ENCODE measurements around the gene IL20RA. TPM values are rescaled to one million over a fixed set of nuclear protein-coding genes. Genes with fewer than 3 reads are reported as not detected.
"Not testable (repeated sequence)": the region's sequence is repeated elsewhere in the genome, so short reads cannot be mapped to it uniquely, and the experiment has no call there.

Gene IL20RA
- total RNA-seq, 1 donor from 2014 or later = not detected

- H3K4me3 Mint-ChIP-seq (ENCODE audit: unreplicated experiment) = no peak overlapping the region
- peaks cover 5% of the 10 kb centered on the region for H3K4me1 Mint-ChIP-seq (ENCODE audit: unreplicated experiment)
- H3K27ac Mint-ChIP-seq (ENCODE audit: unreplicated experiment) = no peak overlapping the region
- TF ChIP-seq CTCF (IDR thresholded peaks at IDR 0.05) = no peak
- no peaks in the 10 kb centered on the region for H3K36me3 Mint-ChIP-seq (ENCODE audit: unreplicated experiment)
- peaks cover 45% of the 10 kb centered on the region for H3K27me3 Mint-ChIP-seq (ENCODE audit: unreplicated experiment)
- no peaks in the 10 kb centered on the region for H3K9me3 Mint-ChIP-seq (ENCODE audit: unreplicated experiment)
- no peak for DNase-seq (ENCODE audit: extremely low spot score, unreplicated experiment)
Measured at GRCh38 chr6:137080711-137081110, 35.9 kb upstream of the IL20RA start.

GRCh38 chr6:137076277-137077068 lies 31.7 kb upstream of the IL20RA start:
- no peaks in the 10 kb centered on the region for H3K36me3 Mint-ChIP-seq (ENCODE audit: unreplicated experiment)
- DNase-seq (ENCODE audit: extremely low spot score, unreplicated experiment) = no peak
- no peak overlapping the region for H3K27ac Mint-ChIP-seq (ENCODE audit: unreplicated experiment)
- H3K9me3 Mint-ChIP-seq (ENCODE audit: unreplicated experiment) = peaks cover 5% of the 10 kb centered on the region
- H3K27me3 Mint-ChIP-seq (ENCODE audit: unreplicated experiment) = peaks cover 49% of the 10 kb centered on the region
- peak; percentile 85 for TF ChIP-seq CTCF (IDR thresholded peaks at IDR 0.05)
- H3K4me3 Mint-ChIP-seq (ENCODE audit: unreplicated experiment) = no peak overlapping the region
- H3K4me1 Mint-ChIP-seq (ENCODE audit: unreplicated experiment) = no peaks in the 10 kb centered on the region

GRCh38 chr6:137075790-137076189 lies 31.0 kb upstream of the IL20RA start:
- peaks cover 50% of the 10 kb centered on the region for H3K27me3 Mint-ChIP-seq (ENCODE audit: unreplicated experiment)
- H3K9me3 Mint-ChIP-seq (ENCODE audit: unreplicated experiment); H3K36me3 Mint-ChIP-seq (ENCODE audit: unreplicated experiment); H3K4me3 Mint-ChIP-seq (ENCODE audit: unreplicated experiment); H3K27ac Mint-ChIP-seq (ENCODE audit: unreplicated experiment); H3K4me1 Mint-ChIP-seq (ENCODE audit: unreplicated experiment); DNase-seq (ENCODE audit: extremely low spot score, unreplicated experiment): not testable (repeated sequence)

GRCh38 chr6:137070303-137070702 lies 25.5 kb upstream of the IL20RA start:
- no peak for TF ChIP-seq CTCF (IDR thresholded peaks at IDR 0.05)
- Mint-ChIP-seq H3K9me3 (ENCODE audit: unreplicated experiment) (peaks cover 5% of the 10 kb centered on the region), H3K27me3 (ENCODE audit: unreplicated experiment) (peaks cover 73% of the 10 kb centered on the region), H3K4me3 (ENCODE audit: unreplicated experiment) (no peak overlapping the region), H3K36me3 (ENCODE audit: unreplicated experiment) (no peaks in the 10 kb centered on the region), H3K4me1 (ENCODE audit: unreplicated experiment) (no peaks in the 10 kb centered on the region), H3K27ac (ENCODE audit: unreplicated experiment) (no peak overlapping the region)
- no peak for DNase-seq (ENCODE audit: extremely low spot score, unreplicated experiment)

- H3K27me3 Mint-ChIP-seq (ENCODE audit: unreplicated experiment) = peaks cover 63% of the 10 kb centered on the region
- no peak overlapping the region for H3K4me3 Mint-ChIP-seq (ENCODE audit: unreplicated experiment)
- H3K9me3 Mint-ChIP-seq (ENCODE audit: unreplicated experiment) = peaks cover 5% of the 10 kb centered on the region
- no peaks in the 10 kb centered on the region for H3K4me1 Mint-ChIP-seq (ENCODE audit: unreplicated experiment)
- no peak for DNase-seq (ENCODE audit: extremely low spot score, unreplicated experiment)
- no peak overlapping the region for H3K27ac Mint-ChIP-seq (ENCODE audit: unreplicated experiment)
- TF ChIP-seq CTCF (IDR thresholded peaks at IDR 0.05) = no peak
- H3K36me3 Mint-ChIP-seq (ENCODE audit: unreplicated experiment) = no peaks in the 10 kb centered on the region
Measured at GRCh38 chr6:137067399-137067798, 22.6 kb upstream of the IL20RA start.

All from osteocyte (in vitro differentiated cells).